PC-3 (cell line): Measurements from ENCODE around the gene PIAS4. TPM values are rescaled to one million over a fixed set of nuclear protein-coding genes. Genes with fewer than 3 reads are reported as not detected.

ENCODE experiments used
- ATAC-seq: fragments of 200-7000 bp; cut with Tn5 transposase; 2 replicates; pipeline ENCODE4 v1.9.1; 2020; ENCODE audit warnings: mild to moderate bottlenecking, moderate library complexity
- BruUV-seq: library from RNA; stranded (reverse); fragments of 400-500 nt; replicated peaks from 2 replicates; lab custom pipeline; 2021; lab: Mats Ljungman, UMichigan
- CTCF ChIA-PET: fragments of 300-600 bp; sonication (Branson Sonifier 250); formaldehyde crosslinking; loops from one replicate; lab custom pipeline; 2022; ENCODE audit warnings: antibody characterized with exemption; lab: Charles Lee
- POLR2A ChIA-PET: fragments of 300-600 bp; sonication (Branson Sonifier 250); formaldehyde crosslinking; loops from one replicate; lab custom pipeline; 2022; ENCODE audit warnings: antibody characterized with exemption; ENCODE audit not compliant: unreplicated experiment; lab: Charles Lee
- DNase-seq: peaks from one replicate; pipeline ENCODE4 v3.0.0-alpha.2; 2015
- H2AFZ ChIP-seq: fragments of 300-600 bp; sonication (generic); 2 replicates; pipeline ENCODE4 v1.6.0; 2016; ENCODE audit warnings: antibody characterized with exemption, low read length
- H3F3A ChIP-seq: fragments of 300-600 bp; sonication (generic); one replicate; pipeline ENCODE4 v1.6.0; 2017; ENCODE audit warnings: antibody characterized with exemption, low read length, control low read depth, mild to moderate bottlenecking; ENCODE audit not compliant: unreplicated experiment
- H3K27ac ChIP-seq: fragments of 300-600 bp; sonication (generic); 2 replicates; pipeline ENCODE4 v1.5.1; 2016; ENCODE audit warnings: mild to moderate bottlenecking, low read length
- H3K27me3 ChIP-seq: fragments of 300-600 bp; sonication (generic); 2 replicates; pipeline ENCODE4 v1.6.1; 2016; ENCODE audit warnings: low read length, mixed read lengths
- H3K36me3 ChIP-seq: fragments of 300-600 bp; sonication (generic); 2 replicates; pipeline ENCODE4 v1.6.1; 2016; ENCODE audit warnings: low read depth, mixed run types, low read length, mixed read lengths
- H3K4me1 ChIP-seq: fragments of 300-600 bp; sonication (generic); 2 replicates; pipeline ENCODE4 v1.5.1; 2016; ENCODE audit warnings: low read length; ENCODE audit not compliant: insufficient read depth
- H3K4me2 ChIP-seq: fragments of 300-600 bp; sonication (generic); 2 replicates; pipeline ENCODE4 v1.6.0; 2016; ENCODE audit warnings: low read length
- H3K4me3 ChIP-seq: fragments of 300-600 bp; sonication (generic); 2 replicates; pipeline ENCODE4 v1.5.1; 2016; ENCODE audit warnings: mild to moderate bottlenecking, low read length, mixed read lengths
- H3K79me2 ChIP-seq: fragments of 300-600 bp; sonication (generic); 2 replicates; pipeline ENCODE4 v1.6.1; 2017; ENCODE audit warnings: low read length, mixed read lengths
- H3K9ac ChIP-seq: fragments of 300-600 bp; sonication (generic); 2 replicates; pipeline ENCODE4 v1.6.0; 2016; ENCODE audit warnings: mild to moderate bottlenecking, low read length
- H3K9me2 ChIP-seq: fragments of 300-600 bp; sonication (generic); replicated peaks from 2 replicates; pipeline ENCODE4 v1.6.1; 2016; ENCODE audit warnings: mixed run types, low read length, mixed read lengths
- H3K9me3 ChIP-seq: fragments of 300-600 bp; sonication (generic); 2 replicates; pipeline ENCODE4 v1.6.1; 2016; ENCODE audit warnings: low read length, mixed read lengths
- H4K20me1 ChIP-seq: fragments of 300-600 bp; sonication (generic); 2 replicates; pipeline ENCODE4 v1.6.1; 2016; ENCODE audit warnings: low read length, mixed read lengths
- EZH2 ChIP-seq: fragments of 300-600 bp; sonication (generic); IDR thresholded peaks from one replicate; pipeline ENCODE4 v1.6.1; 2017; ENCODE audit warnings: antibody characterized with exemption, mild to moderate bottlenecking, low read length; ENCODE audit not compliant: unreplicated experiment
- EZH2phosphoT487 ChIP-seq: fragments of 300-600 bp; sonication (generic); IDR thresholded peaks from 2 replicates; pipeline ENCODE4 v1.6.1; 2018; ENCODE audit warnings: mild to moderate bottlenecking, antibody characterized with exemption, low read length, borderline replicate concordance
- intact Hi-C: fragments of 100-400 bp; cut with micrococcal nuclease; formaldehyde crosslinking; loops from 2 replicates; pipeline ENCODE4 v1.9.0; 2023
- total RNA-seq: library from RNA; depleted of rRNA; stranded (reverse); fragments of >200 nt; gene quantifications from 2 replicates; pipeline ENCODE4 v1.2.3, GENCODE V29; 2014
- TF ChIP-seq, protein P1 (sequence below): fragments of 300-600 bp; sonication (generic); conservative IDR thresholded peaks from 2 replicates; pipeline ENCODE4 v1.5.1; 2017; ENCODE audit warnings: antibody characterized with exemption, low read depth, mild to moderate bottlenecking, low read length

The PIAS4 gene
- total RNA-seq, 1 experiment from 2014 or later, result 21.0 TPM

DNA sequence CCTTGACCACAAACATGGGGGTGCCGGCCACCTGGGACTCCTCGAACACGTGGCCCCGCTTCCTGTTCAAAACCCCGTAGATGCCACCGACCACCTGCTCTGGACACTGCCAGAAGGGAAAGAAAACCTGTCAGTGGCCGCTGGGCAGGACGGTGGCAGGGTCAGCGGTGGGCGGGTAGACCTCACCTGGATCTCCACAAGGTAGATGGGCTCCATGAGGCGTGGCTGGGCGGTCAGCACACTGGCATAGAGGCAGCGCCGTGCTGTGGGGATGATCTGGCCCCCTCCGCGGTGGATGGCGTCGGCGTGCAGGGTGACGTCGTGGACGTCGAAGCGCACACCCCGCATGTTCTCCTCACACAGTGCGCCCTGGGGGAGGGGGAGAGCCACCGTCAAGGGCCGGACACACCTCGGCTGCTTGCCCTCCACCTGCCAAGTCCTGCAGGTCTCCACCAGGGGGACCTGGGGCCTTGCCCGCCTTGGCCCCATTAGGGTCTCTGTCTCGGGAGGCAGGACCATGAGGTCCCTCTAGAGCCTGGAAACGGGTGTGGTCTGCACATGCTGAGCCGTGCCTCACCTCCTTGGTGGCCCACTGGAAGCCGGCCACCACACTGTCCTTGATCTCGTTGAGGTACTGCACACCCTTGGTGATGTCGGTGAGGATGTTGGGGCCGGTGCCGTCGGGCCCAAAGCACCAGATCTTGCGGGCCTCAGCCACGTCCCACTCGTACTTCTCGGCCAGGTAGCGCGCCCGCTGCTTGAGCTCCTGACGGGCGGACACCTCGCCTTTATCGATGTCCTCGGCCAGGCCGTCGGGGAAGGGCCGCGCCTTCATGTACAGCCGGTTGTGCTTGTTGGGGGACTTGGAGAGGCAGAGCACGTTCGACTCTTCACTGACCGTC lies 30.0 kb upstream of the PIAS4 start:
- no peak for TF ChIP-seq EZH2phosphoT487
- TF ChIP-seq EZH2, result no peak
- TF ChIP-seq, protein P1, sequence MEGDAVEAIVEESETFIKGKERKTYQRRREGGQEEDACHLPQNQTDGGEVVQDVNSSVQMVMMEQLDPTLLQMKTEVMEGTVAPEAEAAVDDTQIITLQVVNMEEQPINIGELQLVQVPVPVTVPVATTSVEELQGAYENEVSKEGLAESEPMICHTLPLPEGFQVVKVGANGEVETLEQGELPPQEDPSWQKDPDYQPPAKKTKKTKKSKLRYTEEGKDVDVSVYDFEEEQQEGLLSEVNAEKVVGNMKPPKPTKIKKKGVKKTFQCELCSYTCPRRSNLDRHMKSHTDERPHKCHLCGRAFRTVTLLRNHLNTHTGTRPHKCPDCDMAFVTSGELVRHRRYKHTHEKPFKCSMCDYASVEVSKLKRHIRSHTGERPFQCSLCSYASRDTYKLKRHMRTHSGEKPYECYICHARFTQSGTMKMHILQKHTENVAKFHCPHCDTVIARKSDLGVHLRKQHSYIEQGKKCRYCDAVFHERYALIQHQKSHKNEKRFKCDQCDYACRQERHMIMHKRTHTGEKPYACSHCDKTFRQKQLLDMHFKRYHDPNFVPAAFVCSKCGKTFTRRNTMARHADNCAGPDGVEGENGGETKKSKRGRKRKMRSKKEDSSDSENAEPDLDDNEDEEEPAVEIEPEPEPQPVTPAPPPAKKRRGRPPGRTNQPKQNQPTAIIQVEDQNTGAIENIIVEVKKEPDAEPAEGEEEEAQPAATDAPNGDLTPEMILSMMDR, result no peak; the same call in 1 of the 2 replicates
- CTCF ChIA-PET, result no interaction called here
- Histone ChIP-seq H3K9me2 (no peaks in the 10 kb centered on the region), H2AFZ (no peak overlapping the region), H3K4me3 (no peak overlapping the region), H3K4me1 (no peaks in the 10 kb centered on the region), H3K4me2 (no peak overlapping the region), H3K79me2 (peaks cover 42% of the 10 kb centered on the region), H3K9ac (no peak overlapping the region), H3K36me3 (peaks cover 67% of the 10 kb centered on the region), H3K9me3 (no peaks in the 10 kb centered on the region), H3K27me3 (no peaks in the 10 kb centered on the region), H3F3A (peaks cover 3% of the 10 kb centered on the region), H3K27ac (no peak overlapping the region), H4K20me1 (peaks cover 67% of the 10 kb centered on the region)
- DNase-seq, result no peak
- POLR2A ChIA-PET, result no interaction called here
- BruUV-seq, result no TSS peak
- no peak for ATAC-seq
- intact Hi-C loops, result no loop called here

DNA sequence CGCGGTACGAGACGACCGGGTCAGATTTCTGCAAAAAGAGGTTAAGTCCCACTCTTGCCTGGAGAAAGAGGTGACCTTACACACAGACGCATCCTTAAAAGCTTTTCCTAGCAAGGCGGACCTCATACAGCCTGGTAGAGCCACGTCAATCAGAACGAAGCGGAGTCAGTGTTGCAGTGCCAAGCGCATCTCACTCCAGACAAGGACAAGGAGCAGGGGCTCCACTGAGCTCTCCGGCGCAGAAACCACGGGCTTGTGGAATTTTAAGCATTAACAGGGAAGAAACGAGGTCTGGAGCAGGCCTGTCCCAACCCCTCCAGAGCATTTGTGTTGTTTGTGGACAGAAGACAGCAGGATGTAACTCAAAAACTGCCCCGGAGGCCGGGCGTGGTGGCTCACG lies 29.4 kb upstream of the PIAS4 start:
- H3K9me2 ChIP-seq, result no peaks in the 10 kb centered on the region
- intact Hi-C loops, result no loop called here
- ChIA-PET CTCF (no interaction called here), POLR2A (no interaction called here)
- no peak overlapping the region for H2AFZ ChIP-seq
- no peaks in the 10 kb centered on the region for H3K9me3 ChIP-seq
- TF ChIP-seq EZH2phosphoT487 (no peak), EZH2 (no peak)
- TF ChIP-seq, protein P1, result no peak
- H3K27me3 ChIP-seq, result no peaks in the 10 kb centered on the region
- peaks cover 48% of the 10 kb centered on the region for H3K79me2 ChIP-seq
- H3K9ac ChIP-seq, result no peak overlapping the region
- no peak overlapping the region for H3K4me3 ChIP-seq
- DNase-seq (no peak), ATAC-seq (no peak)
- no peak overlapping the region for H3K27ac ChIP-seq
- peaks cover 73% of the 10 kb centered on the region for H3K36me3 ChIP-seq
- BruUV-seq, result no TSS peak
- peaks cover 3% of the 10 kb centered on the region; the same call in 1 of the 2 replicates for H3K4me1 ChIP-seq
- no peak overlapping the region for H3K4me2 ChIP-seq
- peaks cover 73% of the 10 kb centered on the region for H4K20me1 ChIP-seq
- H3F3A ChIP-seq, result peaks cover 3% of the 10 kb centered on the region

DNA sequence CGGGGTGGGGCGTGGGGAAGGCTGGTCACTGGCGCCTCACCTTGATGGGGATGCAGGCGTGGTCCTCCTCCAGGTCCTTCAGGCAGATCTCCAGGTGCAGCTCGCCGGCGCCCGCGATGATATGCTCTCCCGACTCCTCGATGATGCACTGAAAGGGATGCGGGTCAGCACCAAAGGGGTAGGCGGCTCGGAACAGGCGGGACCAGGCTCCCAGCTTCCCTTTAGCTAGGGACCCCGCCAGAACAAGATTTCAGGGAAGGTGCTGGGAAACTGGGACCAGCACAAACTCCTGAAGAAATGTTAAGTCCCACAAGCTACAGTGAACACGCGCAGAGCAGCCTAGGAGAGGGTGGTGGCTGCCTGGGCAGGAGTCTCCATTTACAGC lies 28.3 kb upstream of the PIAS4 start:
- H3K79me2 ChIP-seq, result peaks cover 60% of the 10 kb centered on the region
- H3K36me3 ChIP-seq, result peaks cover 85% of the 10 kb centered on the region

More for the DNA sequence above, 28.3 kb upstream of the PIAS4 start:
- intact Hi-C loops, result no loop called here
- no peaks in the 10 kb centered on the region for H3K9me2 ChIP-seq
- peaks cover 3% of the 10 kb centered on the region for H3F3A ChIP-seq
- H3K4me3 ChIP-seq, result no peak overlapping the region
- no peaks in the 10 kb centered on the region for H3K9me3 ChIP-seq
- H3K27me3 ChIP-seq, result no peaks in the 10 kb centered on the region
- H4K20me1 ChIP-seq, result peaks cover 85% of the 10 kb centered on the region
- H2AFZ ChIP-seq, result no peak overlapping the region
- no peak overlapping the region for H3K4me2 ChIP-seq
- no peak overlapping the region for H3K27ac ChIP-seq
- CTCF ChIA-PET, result no interaction called here
- no peak for DNase-seq
- ATAC-seq, result no peak
- TF ChIP-seq, protein P1, result no peak
- no peak for TF ChIP-seq EZH2phosphoT487
- no peak for TF ChIP-seq EZH2
- H3K9ac ChIP-seq, result no peak overlapping the region
- POLR2A ChIA-PET, result no interaction called here
- H3K4me1 ChIP-seq, result peaks cover 10% of the 10 kb centered on the region
- BruUV-seq, result no TSS peak
